ACC112 (cell line): ENCODE measurements around the gene BTG1.

Experiments
- H2AFZ ChIP-seq: fragments of 200-600 bp; sonication (generic); one replicate; pipeline ENCODE4 v1.6.0; 2017; ENCODE audit warnings: antibody characterized with exemption, low read length; ENCODE audit not compliant: unreplicated experiment
- H3K27ac ChIP-seq: fragments of 200-600 bp; sonication (generic); 2 replicates; pipeline ENCODE4 v1.5.1; 2014; ENCODE audit warnings: low read depth, mild to moderate bottlenecking, antibody characterized with exemption, low read length, moderate library complexity
- H3K27me3 ChIP-seq: fragments of 200-600 bp; sonication (generic); 2 replicates; pipeline ENCODE4 v1.6.1; 2014; ENCODE audit warnings: mild to moderate bottlenecking, antibody characterized with exemption, low read length, moderate library complexity, mixed read lengths; ENCODE audit not compliant: insufficient read depth
- H3K36me3 ChIP-seq: fragments of 200-600 bp; sonication (generic); 2 replicates; pipeline ENCODE4 v1.6.1; 2016; ENCODE audit warnings: mild to moderate bottlenecking, antibody characterized with exemption, low read length, moderate library complexity, mixed read lengths; ENCODE audit not compliant: insufficient read depth
- H3K4me1 ChIP-seq: fragments of 200-600 bp; sonication (generic); one replicate; pipeline ENCODE4 v1.6.1; 2016; ENCODE audit warnings: low read length, mixed read lengths; ENCODE audit not compliant: insufficient read depth, unreplicated experiment, control insufficient read depth
- H3K4me3 ChIP-seq: fragments of 200-600 bp; sonication (generic); 2 replicates; pipeline ENCODE4 v1.5.1; 2014; ENCODE audit warnings: mild to moderate bottlenecking, low read depth, low read length
- H3K79me2 ChIP-seq: fragments of 200-600 bp; sonication (generic); one replicate; pipeline ENCODE4 v1.6.0; 2016; ENCODE audit warnings: low read length; ENCODE audit not compliant: control insufficient read depth, unreplicated experiment, insufficient read depth

Gene BTG1

DNA sequence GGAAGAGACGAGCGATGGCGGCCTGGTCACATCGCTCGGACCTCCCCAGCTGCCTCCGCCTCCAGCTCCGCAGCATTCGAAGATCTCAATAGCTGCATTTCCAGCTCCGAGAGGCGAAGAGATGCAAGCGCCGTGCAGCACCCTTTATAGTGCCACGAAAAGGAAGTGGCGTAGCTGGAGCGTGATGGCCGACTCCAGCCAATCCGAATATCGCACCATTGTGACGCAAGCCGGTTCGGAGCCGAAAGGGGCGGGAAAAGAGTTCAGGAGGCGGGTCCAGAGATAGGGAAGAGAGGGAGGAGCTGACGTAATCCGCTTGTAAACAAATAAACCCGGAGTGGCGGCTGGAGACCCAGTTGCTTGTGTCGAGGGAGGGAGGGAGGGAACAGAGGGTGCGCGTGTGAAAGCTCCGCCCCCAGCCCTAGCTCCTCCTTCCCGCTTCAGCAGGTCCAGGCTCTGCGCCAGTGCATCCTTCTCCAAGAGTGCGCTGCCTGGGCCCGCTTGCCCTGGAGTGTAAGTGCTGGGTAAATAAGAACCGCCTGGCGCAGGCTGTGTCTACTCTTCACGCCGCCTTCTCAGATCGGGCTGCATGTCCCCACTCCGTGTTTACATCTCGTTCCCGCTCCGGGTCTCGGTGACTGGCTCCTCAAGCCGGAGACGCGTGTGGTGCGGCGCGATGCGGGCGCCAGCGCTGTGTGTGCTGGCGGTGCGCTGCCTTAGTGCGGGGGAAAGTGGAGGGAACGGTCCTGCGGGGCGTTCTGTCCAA, at the start of gene BTG1:
Gene BTG1, minus strand, starts transcription at position 116 of the 766 bp plus-strand sequence. CDS start 311 bp downstream, outside the sequence.
- H3K27me3 ChIP-seq, result no peaks in the 10 kb centered on the region
- H3K79me2 ChIP-seq, result peaks cover 47% of the 10 kb centered on the region
- peaks cover 12% of the 10 kb centered on the region for H3K4me1 ChIP-seq
- peak within 1 kb of the TSS; percentile 97 for H3K4me3 ChIP-seq
- peaks cover 23% of the 10 kb centered on the region for H3K36me3 ChIP-seq
- H2AFZ ChIP-seq, result peak within 1 kb of the TSS; percentile 81
- peak within 1 kb of the TSS; percentile 96 for H3K27ac ChIP-seq

DNA sequence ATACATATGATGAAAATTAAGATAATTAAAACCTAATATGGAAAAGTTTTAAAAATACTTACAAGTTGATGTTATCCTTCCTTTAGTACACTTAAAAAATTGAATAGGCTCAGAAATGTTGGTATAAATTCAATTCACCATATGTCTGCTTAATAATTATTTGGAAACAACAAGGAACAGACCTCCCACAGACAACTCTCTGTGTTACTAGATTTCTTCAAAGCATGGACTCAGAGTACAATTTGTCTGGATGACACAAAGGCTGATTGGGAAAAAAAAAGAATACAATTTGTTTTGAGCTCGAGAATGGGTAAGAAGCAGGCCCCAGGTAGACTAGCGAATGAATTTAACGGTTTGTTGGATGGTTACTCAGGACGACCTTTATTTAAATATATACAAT, 48.9 kb upstream of the BTG1 start:
- no peak overlapping the region for H3K4me3 ChIP-seq
- no peaks in the 10 kb centered on the region for H3K36me3 ChIP-seq
- no peak overlapping the region for H2AFZ ChIP-seq
- peaks cover 4% of the 10 kb centered on the region for H3K4me1 ChIP-seq
- H3K79me2 ChIP-seq, result no peaks in the 10 kb centered on the region
- no peak overlapping the region for H3K27ac ChIP-seq
- H3K27me3 ChIP-seq, result no peaks in the 10 kb centered on the region

DNA sequence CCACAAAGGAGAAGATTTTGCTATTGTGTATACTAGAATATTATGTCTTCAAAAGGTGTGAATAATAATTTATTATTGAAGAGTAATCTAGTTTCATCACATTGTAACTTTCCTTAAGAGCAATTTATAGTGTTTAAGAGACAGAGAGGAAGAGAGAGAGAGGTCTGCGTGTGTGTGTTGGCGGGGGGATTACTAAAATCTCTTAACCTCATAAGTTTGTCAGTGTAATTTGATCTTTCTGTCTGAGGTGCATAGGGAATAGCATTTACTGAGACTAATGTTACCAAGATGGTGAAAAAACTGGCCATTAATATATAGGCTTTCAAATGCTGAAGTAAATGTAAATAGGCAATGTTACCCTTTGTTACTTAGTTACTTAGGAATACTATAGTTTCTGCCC, 48.2 kb upstream of the BTG1 start:
- Histone ChIP-seq H3K27me3 (no peaks in the 10 kb centered on the region), H2AFZ (no peak overlapping the region), H3K4me3 (no peak overlapping the region), H3K79me2 (no peaks in the 10 kb centered on the region), H3K27ac (no peak overlapping the region), H3K4me1 (no peaks in the 10 kb centered on the region), H3K36me3 (no peaks in the 10 kb centered on the region)

GRCh38 chr12:92193063-92193462, 47.4 kb upstream of the BTG1 start:
- H3K27ac ChIP-seq, result no peak overlapping the region
- H3K79me2 ChIP-seq, result no peaks in the 10 kb centered on the region
- no peaks in the 10 kb centered on the region for H3K36me3 ChIP-seq
- H2AFZ ChIP-seq, result no peak overlapping the region
- no peaks in the 10 kb centered on the region for H3K4me1 ChIP-seq
- H3K27me3 ChIP-seq, result no peaks in the 10 kb centered on the region
- H3K4me3 ChIP-seq, result no peak overlapping the region

GRCh38 chr12:92192360-92192759, 46.7 kb upstream of the BTG1 start:
- Histone ChIP-seq H3K79me2 (no peaks in the 10 kb centered on the region), H3K4me3 (no peak overlapping the region), H3K27ac (no peak overlapping the region), H3K4me1 (no peaks in the 10 kb centered on the region), H2AFZ (no peak overlapping the region), H3K36me3 (no peaks in the 10 kb centered on the region), H3K27me3 (no peaks in the 10 kb centered on the region)

GRCh38 chr12:92191061-92191460, 45.4 kb upstream of the BTG1 start:
- Histone ChIP-seq H3K36me3 (no peaks in the 10 kb centered on the region), H3K79me2 (no peaks in the 10 kb centered on the region), H2AFZ (no peak overlapping the region), H3K4me1 (no peaks in the 10 kb centered on the region), H3K4me3 (no peak overlapping the region), H3K27ac (no peak overlapping the region), H3K27me3 (no peaks in the 10 kb centered on the region)

- Histone ChIP-seq H3K4me3 (no peak overlapping the region), H2AFZ (no peak overlapping the region), H3K4me1 (no peaks in the 10 kb centered on the region)
Observed at GRCh38 chr12:92188517-92189188, 43.0 kb upstream of the BTG1 start.

GRCh38 chr12:92186038-92186470, 40.4 kb upstream of the BTG1 start:
- H3K36me3 ChIP-seq, result no peaks in the 10 kb centered on the region
- no peak overlapping the region for H2AFZ ChIP-seq
- H3K27ac ChIP-seq, result no peak overlapping the region
- no peaks in the 10 kb centered on the region for H3K79me2 ChIP-seq
- H3K4me3 ChIP-seq, result no peak overlapping the region
- no peaks in the 10 kb centered on the region for H3K4me1 ChIP-seq
- no peaks in the 10 kb centered on the region for H3K27me3 ChIP-seq

More at GRCh38 chr12:92188517-92189188, 43.0 kb upstream of the BTG1 start:
- no peaks in the 10 kb centered on the region for H3K79me2 ChIP-seq
- no peaks in the 10 kb centered on the region for H3K36me3 ChIP-seq
- H3K27me3 ChIP-seq, result no peaks in the 10 kb centered on the region
- no peak overlapping the region for H3K27ac ChIP-seq

DNA sequence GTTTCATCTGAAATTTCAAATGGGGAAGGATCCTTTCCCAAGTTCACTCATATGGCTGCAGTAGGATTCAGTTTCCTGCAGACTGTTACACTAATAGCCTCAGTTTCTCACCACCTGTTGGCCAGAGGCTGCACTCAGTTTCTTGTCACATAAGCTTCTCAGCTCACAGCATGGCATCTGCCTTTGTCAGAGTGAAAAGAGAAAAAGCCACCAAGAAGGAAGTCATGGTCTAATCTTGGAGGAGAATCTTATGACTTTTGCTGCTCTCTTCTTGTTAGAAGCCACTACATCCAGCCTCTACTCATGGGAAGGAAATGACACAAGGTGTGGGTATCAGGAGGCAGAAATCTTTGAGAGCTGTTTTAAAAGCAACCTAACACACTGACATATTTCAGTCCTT, 39.4 kb upstream of the BTG1 start:
- Histone ChIP-seq H3K27me3 (0 out of 2 replicates have a peak, but pooled peaks cover 3% of the 10 kb centered on the region), H3K36me3 (no peaks in the 10 kb centered on the region), H2AFZ (no peak overlapping the region), H3K79me2 (no peaks in the 10 kb centered on the region), H3K4me1 (no peaks in the 10 kb centered on the region), H3K4me3 (no peak overlapping the region), H3K27ac (no peak overlapping the region)

DNA sequence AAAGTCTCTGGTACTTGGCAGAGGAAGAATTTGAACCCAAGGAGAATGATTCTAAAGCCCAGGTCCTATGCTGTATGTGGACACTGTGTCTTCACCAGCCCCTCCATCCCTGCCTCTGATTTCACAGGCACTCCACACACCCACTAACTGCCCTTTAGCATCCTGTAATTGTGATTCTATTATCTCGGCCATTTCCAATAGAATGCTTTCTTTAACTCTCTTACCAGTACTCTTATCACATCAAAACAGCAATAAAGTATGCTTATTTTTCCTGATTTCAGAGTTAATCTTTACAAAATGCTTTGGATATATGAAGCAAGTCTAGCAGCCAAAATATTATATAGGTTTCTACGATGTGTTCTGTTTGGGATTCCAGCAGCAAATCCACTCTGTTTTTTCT, 37.9 kb upstream of the BTG1 start:
- 0 out of 2 replicates have a peak, but pooled peaks cover 3% of the 10 kb centered on the region for H3K27me3 ChIP-seq
- H3K27ac ChIP-seq, result no peak overlapping the region
- H3K4me3 ChIP-seq, result no peak overlapping the region
- H3K36me3 ChIP-seq, result no peaks in the 10 kb centered on the region
- no peak overlapping the region for H2AFZ ChIP-seq
- H3K79me2 ChIP-seq, result no peaks in the 10 kb centered on the region
- no peaks in the 10 kb centered on the region for H3K4me1 ChIP-seq

GRCh38 chr12:92178340-92178739, 32.7 kb upstream of the BTG1 start:
- H3K27ac ChIP-seq, result no peak overlapping the region
- H3K4me3 ChIP-seq, result no peak overlapping the region
- 0 out of 2 replicates have a peak, but pooled peaks cover 3% of the 10 kb centered on the region for H3K27me3 ChIP-seq
- no peak overlapping the region for H2AFZ ChIP-seq
- H3K79me2 ChIP-seq, result no peaks in the 10 kb centered on the region
- H3K4me1 ChIP-seq, result no peaks in the 10 kb centered on the region
- H3K36me3 ChIP-seq, result no peaks in the 10 kb centered on the region
